WTC11 (cell line): ENCODE measurements around the gene RANGRF. TPM values are rescaled to one million over a fixed set of nuclear protein-coding genes. Genes with fewer than 3 reads are reported as not detected.
A peak's percentile ranks its signal among the peaks of the same experiment; 100 is the strongest.

ENCODE experiments used
- ATAC-seq: fragments of 200-7000 bp; cut with Tn5 transposase; 2 replicates; pipeline ENCODE4 v1.10.0; 2021; ENCODE audit warnings: mild to moderate bottlenecking, moderate library complexity
- CTCF ChIA-PET: fragments of 300-600 bp; sonication (Branson Sonifier 250); formaldehyde crosslinking; loops from one replicate; lab custom pipeline; 2021; ENCODE audit warnings: antibody characterized with exemption; lab: Charles Lee
- POLR2A ChIA-PET: fragments of 350-600 bp; sonication (Branson Sonifier 250); formaldehyde crosslinking; loops from one replicate; lab custom pipeline; 2021; ENCODE audit warnings: antibody characterized with exemption; lab: Charles Lee
- DNase-seq: peaks from one replicate; pipeline ENCODE4 v3.0.0; 2021; ENCODE audit warnings: low spot score
- H3K27ac Mint-ChIP-seq: 2 replicates; pipeline ENCODE4 v1.8.0; 2021; ENCODE audit warnings: mixed read lengths
- H3K27me3 Mint-ChIP-seq: 2 replicates; pipeline ENCODE4 v1.8.0; 2021; ENCODE audit warnings: low read depth, mild to moderate bottlenecking, moderate library complexity, mixed read lengths
- H3K36me3 Mint-ChIP-seq: 2 replicates; pipeline ENCODE4 v1.8.0; 2021; ENCODE audit warnings: mixed read lengths
- H3K4me1 Mint-ChIP-seq: 2 replicates; pipeline ENCODE4 v1.8.0; 2022; ENCODE audit warnings: mixed read lengths
- H3K4me3 Mint-ChIP-seq: 2 replicates; pipeline ENCODE4 v1.8.0; 2021; ENCODE audit warnings: mild to moderate bottlenecking, moderate library complexity, mixed read lengths
- H3K9me3 Mint-ChIP-seq: 2 replicates; pipeline ENCODE4 v1.8.0; 2021; ENCODE audit warnings: mixed read lengths
- CREB1 ChIP-seq: sonication (generic); formaldehyde crosslinking; IDR thresholded peaks from 2 replicates; pipeline ENCODE4 v1.8.0; 2023; ENCODE audit warnings: mild to moderate bottlenecking, missing genetic modification reagents
- ETV6 ChIP-seq: sonication (generic); formaldehyde crosslinking; IDR thresholded peaks from 2 replicates; pipeline ENCODE4 v1.8.1; 2022; ENCODE audit warnings: mild to moderate bottlenecking, missing genetic modification reagents
- FOXK1 ChIP-seq: sonication (generic); formaldehyde crosslinking; IDR thresholded peaks from 2 replicates; pipeline ENCODE4 v1.8.0; 2022; ENCODE audit warnings: mild to moderate bottlenecking, moderate library complexity, missing genetic modification reagents
- GRHL2 ChIP-seq: fragments of 250-450 bp; sonication (Bioruptor Pico); IDR thresholded peaks from 2 replicates; pipeline ENCODE4 v1.8.0; 2022; ENCODE audit warnings: mild to moderate bottlenecking, moderate library complexity; ENCODE audit not compliant: insufficient replicate concordance, severe bottlenecking
- HMGXB4 ChIP-seq: sonication (generic); formaldehyde crosslinking; IDR thresholded peaks from 2 replicates; pipeline ENCODE4 v1.8.1; 2023; ENCODE audit warnings: mild to moderate bottlenecking, moderate library complexity, missing genetic modification reagents
- KAT7 ChIP-seq: sonication (generic); formaldehyde crosslinking; IDR thresholded peaks from 2 replicates; pipeline ENCODE4 v1.8.1; 2023; ENCODE audit warnings: missing genetic modification reagents, mild to moderate bottlenecking, borderline replicate concordance
- MYBL2 ChIP-seq: sonication (generic); formaldehyde crosslinking; IDR thresholded peaks from 2 replicates; pipeline ENCODE4 v1.8.1; 2023; ENCODE audit warnings: mild to moderate bottlenecking, moderate library complexity, missing genetic modification reagents
- NFYB ChIP-seq: sonication (generic); formaldehyde crosslinking; conservative IDR thresholded peaks from 2 replicates; pipeline ENCODE4 v1.8.0; 2022; ENCODE audit warnings: low read depth, missing genetic modification reagents
- NR2C2 ChIP-seq: sonication (generic); formaldehyde crosslinking; IDR thresholded peaks from 2 replicates; pipeline ENCODE4 v1.8.0; 2022; ENCODE audit warnings: mild to moderate bottlenecking, missing genetic modification reagents
- RORB ChIP-seq: fragments of 250-450 bp; sonication (Bioruptor Pico); IDR thresholded peaks from 2 replicates; pipeline ENCODE4 v1.9.0; 2021; ENCODE audit warnings: mild to moderate bottlenecking
- SMAD3 ChIP-seq: sonication (generic); formaldehyde crosslinking; IDR thresholded peaks from 2 replicates; pipeline ENCODE4 v1.8.0; 2022; ENCODE audit warnings: missing genetic modification reagents, mild to moderate bottlenecking, borderline replicate concordance
- SMAD4 ChIP-seq: sonication (generic); formaldehyde crosslinking; IDR thresholded peaks from 2 replicates; pipeline ENCODE4 v1.8.0; 2022; ENCODE audit warnings: mild to moderate bottlenecking, missing genetic modification reagents
- TP53 ChIP-seq: sonication (generic); formaldehyde crosslinking; IDR thresholded peaks from 2 replicates; pipeline ENCODE4 v1.8.1; 2023; ENCODE audit warnings: mild to moderate bottlenecking, missing genetic modification reagents
- ZNF138 ChIP-seq: sonication (generic); formaldehyde crosslinking; conservative IDR thresholded peaks from 2 replicates; pipeline ENCODE4 v1.8.1; 2022; ENCODE audit warnings: mild to moderate bottlenecking, moderate library complexity, missing genetic modification reagents
- ZNF281 ChIP-seq: sonication (generic); formaldehyde crosslinking; IDR thresholded peaks from 2 replicates; pipeline ENCODE4 v1.8.0; 2023; ENCODE audit warnings: mild to moderate bottlenecking, missing genetic modification reagents
- ZSCAN18 ChIP-seq: fragments of 250-450 bp; sonication (Bioruptor Pico); IDR thresholded peaks from 2 replicates; pipeline ENCODE4 v2.1.2; 2022; ENCODE audit warnings: mild to moderate bottlenecking, moderate library complexity
- total RNA-seq: library from RNA; stranded (reverse); gene quantifications from 3 replicates; pipeline ENCODE4 v1.2.3, GENCODE V29; 2021
- TF ChIP-seq, protein P1 (sequence below): sonication (generic); formaldehyde crosslinking; IDR thresholded peaks from 2 replicates; pipeline ENCODE4 v1.8.1; 2022; ENCODE audit warnings: low read depth, mild to moderate bottlenecking, moderate library complexity, missing genetic modification reagents, borderline replicate concordance
- TF ChIP-seq, protein P2 (sequence below): sonication (generic); formaldehyde crosslinking; IDR thresholded peaks from 2 replicates; pipeline ENCODE4 v1.8.1; 2023; ENCODE audit warnings: mild to moderate bottlenecking, missing genetic modification reagents, borderline replicate concordance
- TF ChIP-seq, protein P3 (sequence below): sonication (generic); formaldehyde crosslinking; IDR thresholded peaks from 2 replicates; pipeline ENCODE4 v1.8.1; 2023; ENCODE audit warnings: mild to moderate bottlenecking, missing genetic modification reagents
- TF ChIP-seq, protein P4 (sequence below): sonication (generic); formaldehyde crosslinking; conservative IDR thresholded peaks from 2 replicates; pipeline ENCODE4 v1.8.1; 2023; ENCODE audit warnings: mild to moderate bottlenecking, low read depth, missing genetic modification reagents, moderate library complexity

RANGRF gene
- total RNA-seq, 1 experiment from 2014 or later = 32.7 TPM

- Mint-ChIP-seq H3K27me3 (peaks cover 35% of the 10 kb centered on the region), H3K27ac (no peak overlapping the region), H3K4me1 (peaks cover 19% of the 10 kb centered on the region), H3K9me3 (no peaks in the 10 kb centered on the region), H3K36me3 (no peaks in the 10 kb centered on the region), H3K4me3 (peak overlapping the region; percentile 72)
- DNase-seq (peak; percentile 47), ATAC-seq (peak; percentile 76)
- POLR2A ChIA-PET = interaction anchor here (0.6 to 2.0 kb wide), 6 partner anchors 12 to 466 kb away, joined by 3 to 15 read pairs (median 6); partner anchors contain the start of genes KRABD2 and SLC25A35
- CTCF ChIA-PET = interaction anchor here (0.5 to 3.8 kb wide), 20 partner anchors 9 to 336 kb away, joined by 3 to 34 read pairs (median 4); partner anchors contain the start of genes KRABD2, ODF4, RANGRF and SLC25A35
- TF ChIP-seq ZSCAN18 (CRISPR knock-in tag) (no peak), ZNF281 (CRISPR knock-in tag) (no peak), GRHL2 (CRISPR knock-in tag) (no peak), KAT7 (no peak), SMAD4 (CRISPR knock-in tag) (no peak), TP53 (CRISPR knock-in tag) (no peak), RORB (no peak), NR2C2 (CRISPR knock-in tag) (no peak), CREB1 (no peak), ZNF138 (CRISPR knock-in tag) (peak; percentile 29; the same call in 1 of the 2 replicates), NFYB (no peak), HMGXB4 (CRISPR knock-in tag) (peak; percentile 86), MYBL2 (CRISPR knock-in tag) (0 out of 2 replicates have a peak, but pooled peaks have one; percentile 16), FOXK1 (CRISPR knock-in tag) (0 out of 2 replicates have a peak, but pooled peaks have one; percentile 23), SMAD3 (CRISPR knock-in tag) (no peak), ETV6 (CRISPR knock-in tag) (no peak)
- TF ChIP-seq, protein P1, sequence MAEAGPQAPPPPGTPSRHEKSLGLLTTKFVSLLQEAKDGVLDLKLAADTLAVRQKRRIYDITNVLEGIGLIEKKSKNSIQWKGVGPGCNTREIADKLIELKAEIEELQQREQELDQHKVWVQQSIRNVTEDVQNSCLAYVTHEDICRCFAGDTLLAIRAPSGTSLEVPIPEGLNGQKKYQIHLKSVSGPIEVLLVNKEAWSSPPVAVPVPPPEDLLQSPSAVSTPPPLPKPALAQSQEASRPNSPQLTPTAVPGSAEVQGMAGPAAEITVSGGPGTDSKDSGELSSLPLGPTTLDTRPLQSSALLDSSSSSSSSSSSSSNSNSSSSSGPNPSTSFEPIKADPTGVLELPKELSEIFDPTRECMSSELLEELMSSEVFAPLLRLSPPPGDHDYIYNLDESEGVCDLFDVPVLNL (CRISPR knock-in tag) = 0 out of 2 replicates have a peak, but pooled peaks have one; percentile 12
- TF ChIP-seq, protein P2, sequence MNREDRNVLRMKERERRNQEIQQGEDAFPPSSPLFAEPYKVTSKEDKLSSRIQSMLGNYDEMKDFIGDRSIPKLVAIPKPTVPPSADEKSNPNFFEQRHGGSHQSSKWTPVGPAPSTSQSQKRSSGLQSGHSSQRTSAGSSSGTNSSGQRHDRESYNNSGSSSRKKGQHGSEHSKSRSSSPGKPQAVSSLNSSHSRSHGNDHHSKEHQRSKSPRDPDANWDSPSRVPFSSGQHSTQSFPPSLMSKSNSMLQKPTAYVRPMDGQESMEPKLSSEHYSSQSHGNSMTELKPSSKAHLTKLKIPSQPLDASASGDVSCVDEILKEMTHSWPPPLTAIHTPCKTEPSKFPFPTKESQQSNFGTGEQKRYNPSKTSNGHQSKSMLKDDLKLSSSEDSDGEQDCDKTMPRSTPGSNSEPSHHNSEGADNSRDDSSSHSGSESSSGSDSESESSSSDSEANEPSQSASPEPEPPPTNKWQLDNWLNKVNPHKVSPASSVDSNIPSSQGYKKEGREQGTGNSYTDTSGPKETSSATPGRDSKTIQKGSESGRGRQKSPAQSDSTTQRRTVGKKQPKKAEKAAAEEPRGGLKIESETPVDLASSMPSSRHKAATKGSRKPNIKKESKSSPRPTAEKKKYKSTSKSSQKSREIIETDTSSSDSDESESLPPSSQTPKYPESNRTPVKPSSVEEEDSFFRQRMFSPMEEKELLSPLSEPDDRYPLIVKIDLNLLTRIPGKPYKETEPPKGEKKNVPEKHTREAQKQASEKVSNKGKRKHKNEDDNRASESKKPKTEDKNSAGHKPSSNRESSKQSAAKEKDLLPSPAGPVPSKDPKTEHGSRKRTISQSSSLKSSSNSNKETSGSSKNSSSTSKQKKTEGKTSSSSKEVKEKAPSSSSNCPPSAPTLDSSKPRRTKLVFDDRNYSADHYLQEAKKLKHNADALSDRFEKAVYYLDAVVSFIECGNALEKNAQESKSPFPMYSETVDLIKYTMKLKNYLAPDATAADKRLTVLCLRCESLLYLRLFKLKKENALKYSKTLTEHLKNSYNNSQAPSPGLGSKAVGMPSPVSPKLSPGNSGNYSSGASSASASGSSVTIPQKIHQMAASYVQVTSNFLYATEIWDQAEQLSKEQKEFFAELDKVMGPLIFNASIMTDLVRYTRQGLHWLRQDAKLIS (CRISPR knock-in tag) = no peak
- TF ChIP-seq, protein P3, sequence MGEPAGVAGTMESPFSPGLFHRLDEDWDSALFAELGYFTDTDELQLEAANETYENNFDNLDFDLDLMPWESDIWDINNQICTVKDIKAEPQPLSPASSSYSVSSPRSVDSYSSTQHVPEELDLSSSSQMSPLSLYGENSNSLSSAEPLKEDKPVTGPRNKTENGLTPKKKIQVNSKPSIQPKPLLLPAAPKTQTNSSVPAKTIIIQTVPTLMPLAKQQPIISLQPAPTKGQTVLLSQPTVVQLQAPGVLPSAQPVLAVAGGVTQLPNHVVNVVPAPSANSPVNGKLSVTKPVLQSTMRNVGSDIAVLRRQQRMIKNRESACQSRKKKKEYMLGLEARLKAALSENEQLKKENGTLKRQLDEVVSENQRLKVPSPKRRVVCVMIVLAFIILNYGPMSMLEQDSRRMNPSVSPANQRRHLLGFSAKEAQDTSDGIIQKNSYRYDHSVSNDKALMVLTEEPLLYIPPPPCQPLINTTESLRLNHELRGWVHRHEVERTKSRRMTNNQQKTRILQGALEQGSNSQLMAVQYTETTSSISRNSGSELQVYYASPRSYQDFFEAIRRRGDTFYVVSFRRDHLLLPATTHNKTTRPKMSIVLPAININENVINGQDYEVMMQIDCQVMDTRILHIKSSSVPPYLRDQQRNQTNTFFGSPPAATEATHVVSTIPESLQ (CRISPR knock-in tag) = no peak
- TF ChIP-seq, protein P4, sequence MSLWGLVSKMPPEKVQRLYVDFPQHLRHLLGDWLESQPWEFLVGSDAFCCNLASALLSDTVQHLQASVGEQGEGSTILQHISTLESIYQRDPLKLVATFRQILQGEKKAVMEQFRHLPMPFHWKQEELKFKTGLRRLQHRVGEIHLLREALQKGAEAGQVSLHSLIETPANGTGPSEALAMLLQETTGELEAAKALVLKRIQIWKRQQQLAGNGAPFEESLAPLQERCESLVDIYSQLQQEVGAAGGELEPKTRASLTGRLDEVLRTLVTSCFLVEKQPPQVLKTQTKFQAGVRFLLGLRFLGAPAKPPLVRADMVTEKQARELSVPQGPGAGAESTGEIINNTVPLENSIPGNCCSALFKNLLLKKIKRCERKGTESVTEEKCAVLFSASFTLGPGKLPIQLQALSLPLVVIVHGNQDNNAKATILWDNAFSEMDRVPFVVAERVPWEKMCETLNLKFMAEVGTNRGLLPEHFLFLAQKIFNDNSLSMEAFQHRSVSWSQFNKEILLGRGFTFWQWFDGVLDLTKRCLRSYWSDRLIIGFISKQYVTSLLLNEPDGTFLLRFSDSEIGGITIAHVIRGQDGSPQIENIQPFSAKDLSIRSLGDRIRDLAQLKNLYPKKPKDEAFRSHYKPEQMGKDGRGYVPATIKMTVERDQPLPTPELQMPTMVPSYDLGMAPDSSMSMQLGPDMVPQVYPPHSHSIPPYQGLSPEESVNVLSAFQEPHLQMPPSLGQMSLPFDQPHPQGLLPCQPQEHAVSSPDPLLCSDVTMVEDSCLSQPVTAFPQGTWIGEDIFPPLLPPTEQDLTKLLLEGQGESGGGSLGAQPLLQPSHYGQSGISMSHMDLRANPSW = no peak
These were observed 38.2 kb downstream of the RANGRF start for GRCh38 chr17:8326511-8327302.
